KG1 (cell line): ENCODE data around the gene ROBO3.

Experiments
- DNase-seq: peaks from one replicate; lab custom pipeline; 2025; lab: John Stamatoyannopoulos, UW

The ROBO3 gene

DNA sequence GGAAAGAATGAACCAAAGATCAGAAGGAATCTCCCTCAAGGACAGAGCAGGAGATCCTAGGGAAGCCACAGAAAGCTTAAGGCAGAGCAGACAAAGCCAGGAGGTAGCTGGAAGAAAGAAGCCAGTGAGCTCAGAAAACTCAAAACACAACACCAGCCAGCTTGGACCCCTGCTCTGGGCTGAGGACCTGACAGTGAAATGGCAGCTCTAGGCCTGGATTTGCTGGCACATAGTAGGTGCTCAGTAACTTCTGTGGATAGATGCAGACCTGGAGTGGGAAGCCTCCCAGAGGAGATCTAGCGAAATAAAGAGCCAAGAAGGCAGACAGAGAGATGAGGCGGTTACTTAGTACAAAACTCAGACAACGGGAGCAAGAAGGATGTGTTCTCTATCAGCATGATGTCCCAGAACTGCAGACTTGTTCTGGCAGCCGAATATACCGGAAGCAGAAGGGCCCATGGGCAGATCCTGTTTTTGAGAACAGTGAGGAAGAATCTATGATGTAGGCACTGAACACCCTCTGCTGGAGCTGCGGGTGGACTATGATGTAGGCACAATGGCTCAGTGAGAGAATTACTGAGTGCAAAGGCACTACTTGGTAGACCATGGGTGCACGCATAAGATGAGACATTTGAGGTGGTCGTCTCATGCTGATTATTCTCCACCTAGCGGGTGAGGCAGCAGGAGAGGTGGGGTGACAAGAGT is 27.7 kb downstream of the ROBO3 start:
- no peak for DNase-seq

DNA sequence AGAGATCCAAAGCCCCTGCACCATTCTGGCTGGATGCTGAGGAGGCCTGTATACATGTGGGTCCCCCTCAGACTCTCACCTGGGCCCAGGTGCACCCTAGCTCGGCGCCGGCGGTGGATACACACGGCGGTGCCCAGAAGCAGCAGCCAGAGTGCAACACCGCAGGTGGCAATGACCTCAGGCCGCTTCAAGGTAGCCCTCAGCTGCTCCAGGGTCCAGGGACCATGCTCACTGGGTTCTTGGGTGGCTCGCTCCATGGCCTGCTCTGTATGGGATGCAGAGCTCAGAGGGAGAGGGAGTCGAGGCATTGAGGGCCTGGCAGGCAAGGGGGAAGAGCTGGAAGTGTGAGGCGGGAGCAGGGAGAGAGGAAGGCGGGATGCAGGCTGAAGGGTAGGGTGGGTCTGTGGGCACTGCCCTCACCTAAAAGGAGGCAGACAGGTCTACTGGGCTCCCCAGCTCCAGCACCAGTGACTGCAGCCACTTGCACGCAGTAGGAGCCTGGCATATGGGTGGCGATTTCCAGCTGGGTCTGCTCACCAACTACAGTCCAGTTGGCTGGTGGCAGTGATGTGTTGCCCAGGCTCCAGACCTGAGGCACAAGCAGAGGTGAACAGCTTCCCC is 28.7 kb downstream of the ROBO3 start:
- no peak for DNase-seq

DNA sequence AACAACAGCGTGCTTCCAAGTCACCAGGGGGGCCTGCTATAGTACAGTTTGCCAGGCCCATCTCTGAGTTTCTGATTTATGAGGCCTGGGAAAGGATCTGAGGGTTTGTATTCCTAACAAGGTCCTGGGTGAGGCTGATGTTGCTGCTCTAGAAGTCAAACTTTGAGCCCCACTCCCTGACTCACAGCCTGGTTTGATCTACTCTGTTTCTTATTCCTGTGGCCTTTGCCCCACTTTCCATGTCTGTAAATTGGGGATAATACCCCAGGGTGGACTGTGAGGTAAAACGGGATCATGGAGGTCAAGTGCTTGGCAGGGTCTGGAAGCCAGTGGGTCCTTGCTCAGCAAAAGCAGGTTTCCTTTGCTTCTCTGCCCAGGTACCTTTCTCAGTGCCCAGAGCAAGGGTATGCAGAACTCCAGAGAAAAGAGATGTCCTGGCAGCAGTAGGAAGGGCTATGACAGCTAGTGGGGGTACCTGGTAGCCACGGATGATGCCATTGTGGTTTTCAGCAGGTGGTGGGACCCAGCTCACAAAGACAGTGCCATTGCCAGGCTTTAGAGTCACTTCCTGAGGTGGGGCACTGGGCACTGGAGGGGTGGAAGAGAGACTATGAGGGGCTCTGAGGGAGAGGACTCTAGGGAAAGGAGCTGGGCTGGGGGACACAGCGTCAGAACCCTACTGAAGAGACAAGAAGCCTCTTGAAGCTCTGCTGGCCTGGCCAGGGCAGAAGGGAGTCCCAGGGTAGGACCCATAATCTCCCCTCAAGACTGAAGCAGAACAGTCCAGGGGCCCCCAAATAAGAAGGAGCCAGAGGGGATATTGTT is 29.6 kb downstream of the ROBO3 start:
- DNase-seq, result no peak

DNA sequence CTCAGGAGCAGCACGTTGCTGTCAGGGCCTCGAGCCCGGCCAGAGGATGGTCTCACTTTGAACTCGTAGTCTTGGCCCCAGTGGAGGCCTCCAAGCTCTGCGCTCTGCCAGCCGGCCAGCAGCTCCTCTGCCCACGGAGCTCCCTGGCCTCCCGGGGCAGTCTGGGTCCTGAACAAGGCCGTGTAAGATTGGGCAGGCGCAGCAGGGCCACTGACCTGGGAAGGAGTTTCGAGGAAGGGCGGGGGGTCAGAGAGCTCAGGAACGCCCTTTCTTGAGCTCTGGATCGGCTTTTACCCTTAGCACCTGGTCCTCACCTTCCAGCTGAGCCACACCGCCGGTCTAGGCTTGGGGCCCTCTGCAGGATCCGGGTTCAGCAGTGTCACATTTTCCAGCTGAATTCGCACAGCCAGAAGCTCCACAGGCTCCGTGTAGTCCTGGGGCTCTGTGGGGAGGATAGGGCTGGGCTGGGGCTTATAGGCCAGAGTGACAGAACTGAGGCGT is 30.3 kb downstream of the ROBO3 start:
- DNase-seq, result no peak

DNA sequence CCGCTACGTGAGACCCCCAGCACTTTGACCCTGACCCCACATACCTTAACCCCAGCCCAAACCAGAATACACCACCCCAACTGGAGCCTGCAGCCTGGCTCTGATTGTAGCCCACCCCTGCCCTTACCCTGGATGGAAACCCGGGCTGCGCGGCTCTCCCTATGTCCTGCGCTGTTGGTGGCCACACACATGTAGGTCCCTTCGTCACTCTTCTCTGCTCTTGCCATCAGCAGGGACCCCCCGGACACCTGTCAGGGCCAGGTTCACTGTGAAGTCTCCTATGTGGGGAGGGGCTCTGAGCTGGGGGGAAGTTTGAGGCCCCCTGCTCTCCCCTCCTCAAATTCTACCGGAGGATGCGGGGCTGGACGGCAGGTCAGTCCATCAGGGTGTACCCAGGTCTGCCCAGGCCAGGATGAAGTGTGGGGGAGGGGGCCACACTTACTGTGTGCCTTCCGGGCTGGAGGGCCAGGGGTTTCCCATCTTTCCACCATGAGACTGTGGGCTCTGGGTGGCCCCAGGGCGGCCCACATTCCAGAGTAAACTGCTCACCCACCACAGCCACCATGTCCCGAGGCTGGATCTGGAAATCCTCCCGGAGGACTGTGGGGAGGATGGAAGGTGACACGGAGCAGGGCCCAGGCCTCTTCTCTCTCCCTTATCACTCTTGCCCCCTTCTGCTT is 31.0 kb downstream of the ROBO3 start:
- DNase-seq, result no peak

DNA sequence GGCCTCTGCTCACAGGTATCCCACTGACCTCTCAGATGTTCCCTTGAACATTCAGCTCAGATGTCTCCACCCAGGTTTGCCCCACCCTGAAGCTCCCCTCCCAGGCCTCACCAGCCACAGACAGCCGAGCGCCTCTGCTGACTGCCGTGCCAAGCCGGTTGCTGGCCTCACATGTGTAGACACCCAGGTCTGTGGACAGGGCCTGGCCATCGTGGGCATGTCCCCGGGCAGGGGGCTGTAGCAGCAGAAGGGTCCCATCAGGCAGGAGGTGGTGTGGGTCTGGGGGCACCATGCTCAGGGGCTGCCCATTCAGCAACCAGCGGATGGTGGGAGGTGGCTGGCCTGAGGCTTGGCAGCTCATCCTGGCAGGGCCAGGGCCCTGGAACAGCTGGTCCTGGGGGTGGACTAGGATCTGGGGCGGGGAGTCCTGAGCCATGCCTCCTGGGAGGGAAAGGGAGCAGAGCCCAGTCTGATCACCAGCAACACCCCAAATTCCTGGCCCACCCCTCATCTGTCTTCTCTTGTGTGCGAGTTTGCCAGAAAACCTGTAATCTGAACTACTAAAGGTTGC is 31.7 kb downstream of the ROBO3 start:
- DNase-seq, result no peak

DNA sequence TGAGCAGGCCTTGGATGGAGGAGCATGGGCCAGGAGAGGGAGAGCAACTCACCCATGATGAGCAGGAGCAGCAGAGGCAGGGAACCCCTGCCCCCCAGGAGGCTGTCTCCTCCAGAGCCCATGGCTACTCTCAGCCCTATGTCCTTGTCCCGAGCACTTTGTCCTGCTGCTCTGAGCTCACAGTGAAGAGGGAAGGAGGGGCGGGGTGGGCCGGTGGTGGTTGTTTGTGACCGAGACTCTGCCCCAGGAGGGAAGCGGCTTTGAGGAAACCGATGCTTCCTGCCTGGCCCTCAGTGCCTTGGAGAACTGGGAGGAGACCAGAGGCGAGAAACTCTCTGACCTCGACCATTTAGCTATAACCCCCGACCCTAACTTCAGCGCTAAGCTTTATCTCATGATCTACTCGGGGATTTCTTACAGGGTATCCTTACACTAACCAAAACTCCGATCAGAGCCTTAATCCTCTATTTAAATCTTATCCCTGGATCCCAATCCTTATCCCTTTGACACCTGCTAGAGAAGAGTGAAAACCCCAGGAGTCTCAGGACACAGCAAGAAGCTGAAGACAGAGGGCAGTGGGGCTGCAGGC is 32.5 kb downstream of the ROBO3 start, which contains the start of gene ROBO4:
TSS of gene ROBO4 (minus strand) at position 192 of the 589 bp plus-strand sequence. CDS start at position 122, 70 bp downstream.
- DNase-seq, result no peak

DNA sequence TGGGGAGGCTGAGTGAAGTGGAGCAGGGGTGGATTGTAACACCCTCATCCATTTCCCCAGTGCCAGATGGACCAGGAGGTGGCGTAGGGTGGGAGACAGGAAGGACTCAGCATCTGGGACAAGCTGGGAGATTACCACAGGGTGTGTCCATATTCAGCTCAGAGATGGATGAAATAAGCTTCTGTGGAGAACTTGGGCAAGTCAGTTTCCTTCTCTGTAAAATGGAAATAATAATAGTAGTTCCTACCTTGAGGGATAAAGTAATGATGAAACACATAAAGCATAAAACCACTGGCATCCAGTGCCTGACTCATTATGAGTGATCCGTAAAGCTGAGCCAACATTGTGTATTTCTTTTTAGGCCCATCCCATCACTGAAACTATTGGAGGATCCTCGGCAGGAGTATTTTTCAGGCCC is 33.0 kb downstream of the ROBO3 start:
- DNase-seq, result no peak

DNA sequence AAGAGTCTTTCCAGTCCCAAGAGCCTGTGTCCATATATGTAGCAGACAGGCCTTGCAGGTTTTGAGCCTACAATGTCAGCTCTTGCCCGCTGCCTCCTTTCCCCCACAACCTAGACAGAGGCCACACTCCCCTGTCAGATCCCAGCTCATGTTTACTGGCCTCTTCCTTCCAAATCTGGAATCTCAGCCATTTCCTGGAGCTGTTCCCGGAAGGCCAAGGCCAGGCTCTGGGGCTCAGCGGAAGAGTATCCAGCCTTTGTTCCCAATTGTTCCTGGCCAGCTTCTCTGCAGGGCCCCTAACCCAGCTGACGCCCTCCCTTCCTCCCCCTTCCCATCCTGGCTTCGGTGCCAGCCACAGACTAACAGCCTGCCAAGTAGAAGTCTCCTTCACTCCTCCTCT is 33.5 kb downstream of the ROBO3 start:
- DNase-seq, result no peak

DNA sequence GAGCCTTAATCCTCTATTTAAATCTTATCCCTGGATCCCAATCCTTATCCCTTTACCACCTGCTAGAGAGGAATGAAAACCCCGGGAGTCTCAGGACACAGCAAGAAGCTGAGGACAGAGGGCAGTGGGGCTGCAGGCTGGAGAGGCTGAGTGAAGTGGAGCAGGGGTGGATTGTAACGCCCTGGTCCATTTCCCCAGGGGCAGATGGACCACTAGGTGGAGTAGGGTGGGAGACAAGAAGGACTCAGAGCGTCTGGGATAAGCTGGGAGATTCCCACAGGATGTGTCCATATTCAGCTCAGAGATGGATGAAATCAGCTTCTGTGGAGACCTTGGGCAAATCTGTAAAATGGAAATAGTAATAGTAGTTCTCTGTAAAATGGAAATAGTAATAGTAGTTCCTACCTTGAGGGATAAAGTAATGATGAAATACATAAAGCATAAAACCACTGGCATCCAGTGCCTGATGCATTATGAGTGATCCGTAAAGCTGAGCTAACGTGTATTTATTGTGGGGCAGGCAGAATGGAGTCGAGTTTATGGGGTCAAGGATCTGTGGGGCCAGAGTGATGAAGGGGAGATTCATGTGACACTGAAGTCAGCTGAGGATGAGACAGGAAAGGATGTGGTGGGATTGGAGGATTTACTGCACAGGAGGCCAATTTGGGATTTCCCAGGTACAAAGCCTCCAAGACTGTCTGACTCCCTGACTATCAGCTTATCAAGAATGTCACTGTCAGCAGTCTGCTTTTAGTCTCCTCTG is 34.3 kb downstream of the ROBO3 start:
- no peak for DNase-seq

DNA sequence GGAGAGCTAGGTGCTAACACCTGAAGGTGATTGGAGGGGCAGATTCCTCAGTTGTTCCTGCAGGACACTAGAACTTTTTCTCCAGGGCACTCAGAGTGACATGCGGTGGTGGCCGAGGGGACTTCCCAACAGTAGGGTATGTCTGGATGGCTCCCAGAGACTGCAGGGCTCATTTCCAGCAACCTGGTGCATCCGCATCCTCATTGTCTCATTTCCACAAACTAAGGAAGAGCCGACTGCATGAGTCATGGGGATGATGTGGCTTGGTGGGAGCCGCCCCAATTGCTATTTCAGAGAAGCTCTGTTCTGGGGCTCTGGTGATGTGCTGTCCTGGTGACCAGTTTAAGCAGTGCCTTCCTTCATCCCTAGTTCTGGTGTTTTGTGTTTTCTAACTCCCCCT is 35.2 kb downstream of the ROBO3 start:
- no peak for DNase-seq

DNA sequence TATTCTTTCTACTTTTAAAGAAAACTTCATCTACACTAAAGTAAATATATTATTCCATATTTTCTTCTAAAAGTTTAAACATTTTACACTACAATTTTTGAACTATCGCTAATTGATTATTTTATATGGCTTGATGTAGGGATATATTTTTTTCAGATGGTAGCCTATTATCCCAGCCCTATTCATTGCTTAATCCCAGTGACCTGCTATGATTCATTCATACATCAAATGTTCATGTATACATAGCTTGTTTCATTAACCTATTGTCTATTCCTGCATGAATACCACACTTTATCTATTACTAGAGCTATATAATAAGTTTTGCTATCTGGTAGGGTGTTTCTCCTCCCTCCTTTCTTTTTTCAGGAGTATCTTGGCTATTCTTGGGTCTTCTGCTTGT is 37.4 kb downstream of the ROBO3 start:
- no peak for DNase-seq

DNA sequence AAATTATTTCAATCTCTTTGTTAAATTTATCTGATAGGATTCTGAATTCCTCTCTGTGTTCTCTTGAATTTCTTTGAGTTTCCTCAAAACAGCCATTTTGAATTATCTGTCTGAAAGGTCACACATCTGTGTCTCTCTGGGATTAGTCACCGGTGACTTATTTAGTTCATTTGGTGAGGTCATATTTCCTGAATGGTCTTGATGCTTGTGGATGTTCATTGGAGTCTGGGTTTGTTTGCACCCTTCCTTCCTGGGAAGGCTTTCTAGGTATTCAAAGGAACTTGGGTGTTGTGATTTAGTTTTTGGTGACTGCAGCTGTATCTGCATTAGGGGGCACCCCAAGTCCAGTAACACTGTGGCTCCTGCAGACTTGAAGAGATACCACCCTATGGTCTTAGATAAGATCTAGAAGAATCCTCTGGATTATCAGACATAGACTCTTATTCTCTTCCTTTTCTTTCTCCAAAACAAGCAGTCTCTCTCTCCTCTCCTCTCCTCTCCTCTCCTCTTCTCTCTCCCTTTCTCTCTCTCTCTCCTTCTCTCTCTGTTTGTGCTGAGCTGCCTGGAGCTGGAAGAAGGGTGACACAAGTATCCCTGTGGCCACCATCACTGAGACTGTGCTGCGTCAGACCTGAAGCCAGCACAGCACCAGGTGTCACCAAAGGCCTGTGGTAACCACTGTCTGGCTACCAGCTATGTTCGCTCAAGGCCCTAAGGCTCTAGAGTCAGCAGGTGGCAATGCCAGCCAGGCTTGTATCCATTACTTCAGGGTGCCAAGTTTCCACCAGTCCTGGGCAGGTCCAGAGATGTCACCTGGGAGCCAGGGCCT is 50.5 kb downstream of the ROBO3 start:
- no peak for DNase-seq

DNA sequence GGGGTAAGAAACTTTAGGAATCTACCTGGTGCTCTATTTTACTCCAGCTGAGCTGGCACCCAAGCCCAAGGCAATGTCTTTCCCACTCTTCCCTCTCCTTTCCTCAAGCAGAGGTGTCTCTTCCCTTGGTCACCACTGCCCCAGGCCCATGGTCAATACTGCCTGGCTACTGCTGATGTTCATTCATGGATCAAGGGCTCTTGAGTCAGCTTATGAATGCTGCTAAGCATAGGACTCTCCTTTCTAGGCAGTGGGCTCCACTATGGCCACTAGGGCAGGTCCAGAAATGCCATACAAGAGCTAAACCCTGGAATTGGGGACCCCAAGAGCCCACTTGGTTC is 51.1 kb downstream of the ROBO3 start:
- no peak for DNase-seq

DNA sequence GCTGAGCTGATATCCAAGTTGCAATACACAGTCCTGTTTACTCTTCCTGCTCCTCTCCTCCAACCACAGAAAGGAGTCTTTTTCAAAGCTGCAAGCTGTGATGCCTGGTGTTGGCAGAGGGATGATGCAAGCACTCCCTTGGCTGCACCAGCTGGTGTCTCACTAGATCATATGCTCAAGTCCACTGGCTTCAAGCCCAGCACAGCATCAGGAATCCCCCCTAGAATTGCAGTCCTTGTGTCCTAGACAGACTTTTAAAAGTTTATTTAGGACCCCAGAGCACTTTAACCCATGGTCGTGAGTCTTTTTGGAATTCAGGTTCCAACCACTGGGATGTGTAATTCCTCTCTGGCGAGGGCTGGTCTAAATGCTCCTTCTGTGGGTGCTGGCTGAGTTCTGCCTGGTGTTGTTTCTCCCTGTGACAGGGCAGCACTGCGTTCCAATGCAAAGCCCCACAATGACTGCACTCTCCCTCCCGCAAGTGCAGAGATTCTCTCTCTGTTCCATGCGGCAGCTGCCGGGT is 51.9 kb downstream of the ROBO3 start:
- DNase-seq, result no peak

DNA sequence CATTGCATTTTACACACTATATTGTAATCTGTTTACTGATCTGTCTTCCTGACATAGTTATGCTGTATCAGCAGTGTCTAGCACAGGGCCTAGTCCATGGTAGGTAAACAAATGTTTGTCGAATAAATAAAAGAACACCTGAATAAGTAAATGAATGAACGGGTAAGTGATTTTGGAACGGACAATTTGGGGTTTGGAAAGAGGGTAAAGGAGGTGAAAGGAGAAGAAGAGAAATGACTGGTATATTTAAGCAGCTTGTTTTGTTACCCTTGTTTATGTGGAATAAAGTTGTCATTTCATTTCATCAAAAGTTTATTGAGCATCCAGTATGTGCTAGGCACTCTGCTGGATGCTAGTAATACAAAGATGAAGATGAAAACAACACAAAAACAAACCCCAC is 53.7 kb downstream of the ROBO3 start, which contains the start of gene HEPN1:
TSS of gene HEPN1 (plus strand) at position 301 of the 400 bp plus-strand sequence.
- DNase-seq, result no peak

DNA sequence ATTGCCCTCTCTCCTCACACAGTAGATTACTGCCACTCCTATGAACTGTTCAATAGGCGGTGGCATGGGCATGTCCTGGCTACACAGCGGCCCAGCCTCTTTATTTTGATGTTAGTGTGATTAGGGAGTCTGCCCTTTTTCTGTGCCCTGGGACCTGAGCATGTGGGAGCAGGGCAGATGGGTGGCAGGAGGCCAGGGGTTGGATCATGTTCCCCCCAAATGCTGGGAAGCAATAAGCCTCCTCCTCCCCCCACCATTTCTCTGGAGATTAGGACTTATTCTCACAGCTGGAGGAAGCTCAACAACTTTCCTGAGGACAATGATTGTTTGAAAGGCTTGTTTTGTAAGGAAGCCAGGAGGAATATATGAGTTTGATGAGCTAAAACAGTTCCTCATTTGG is 54.7 kb downstream of the ROBO3 start:
- no peak for DNase-seq

DNA sequence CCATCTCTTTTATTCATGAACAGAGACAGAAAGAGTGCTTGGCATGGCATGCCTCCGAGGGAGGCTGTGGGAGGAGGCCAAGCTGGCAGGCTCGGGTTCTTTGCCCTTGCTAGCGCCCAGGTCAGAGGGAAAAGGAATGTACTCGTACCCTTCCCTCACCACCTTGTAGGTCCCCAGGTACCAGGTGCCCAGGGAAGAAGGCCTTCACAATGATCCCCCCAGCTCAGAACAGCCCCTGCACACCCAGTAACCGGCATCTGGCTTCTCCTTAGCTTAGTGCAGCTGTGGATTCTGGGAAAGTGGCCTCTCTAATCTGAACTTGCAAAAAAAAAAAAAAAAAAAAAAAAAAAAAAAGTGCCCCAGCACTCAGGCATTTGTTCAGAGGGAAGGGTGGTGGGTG is 55.1 kb downstream of the ROBO3 start:
- no peak for DNase-seq

DNA sequence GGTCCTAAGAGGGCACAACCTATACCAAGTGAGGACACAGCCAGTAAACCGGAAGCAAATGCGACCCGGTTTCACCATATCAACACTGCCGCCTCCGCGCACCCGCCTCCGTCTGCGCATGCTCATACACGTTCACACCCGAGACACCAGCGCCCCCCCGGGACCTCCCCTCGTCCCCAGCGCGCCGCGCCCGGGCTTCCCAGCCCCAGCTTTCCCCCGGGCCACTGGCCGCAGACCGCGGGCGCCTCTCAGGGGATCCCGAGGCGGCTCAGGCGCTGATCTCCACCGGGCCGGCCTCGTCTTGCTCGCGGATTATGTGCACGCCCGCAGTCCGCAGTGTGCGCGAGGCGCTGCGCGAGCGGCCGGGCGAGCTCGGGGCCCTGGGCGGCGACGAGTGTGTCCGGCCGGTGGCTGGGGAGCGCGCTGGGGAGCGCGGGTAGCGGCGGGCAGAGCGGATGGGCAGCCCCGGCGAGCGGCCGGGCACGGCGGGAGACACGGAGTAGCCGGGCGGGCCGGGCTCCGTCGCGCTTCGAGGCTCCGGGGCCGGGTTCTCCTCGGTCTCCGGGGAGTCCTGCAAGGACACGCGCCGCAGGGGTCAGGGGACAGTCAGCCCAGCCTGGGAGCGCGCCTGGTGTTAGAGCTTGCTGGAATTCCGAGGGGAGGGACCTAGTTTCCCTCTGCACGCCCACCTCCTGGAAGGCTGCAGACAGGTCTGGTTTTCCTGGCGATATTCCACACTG is 55.8 kb downstream of the ROBO3 start:
- no peak for DNase-seq
